ENCODE measurements around the gene SNCB.

DNA sequence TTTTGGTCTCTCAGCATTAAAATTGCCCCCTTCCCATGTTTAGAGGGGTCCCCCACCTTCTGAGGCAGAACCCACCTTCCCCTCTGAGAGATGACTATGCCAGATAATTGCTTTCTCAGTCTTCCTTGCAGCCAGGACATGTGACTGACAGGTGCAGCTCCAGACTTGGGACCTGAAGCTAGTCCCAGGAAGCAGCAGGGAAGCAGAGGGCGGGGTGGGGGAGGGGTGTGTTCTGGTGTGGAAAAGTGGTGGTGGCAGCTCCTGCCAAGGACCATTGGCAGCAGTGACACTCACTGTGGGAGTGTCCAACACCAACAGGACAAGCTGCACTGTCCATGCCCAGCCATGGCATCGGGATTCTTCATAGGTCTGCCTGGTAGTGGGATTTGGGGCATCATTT is 2.4 kb upstream of the SNCB start:
- TF ChIP-seq, protein P1, sequence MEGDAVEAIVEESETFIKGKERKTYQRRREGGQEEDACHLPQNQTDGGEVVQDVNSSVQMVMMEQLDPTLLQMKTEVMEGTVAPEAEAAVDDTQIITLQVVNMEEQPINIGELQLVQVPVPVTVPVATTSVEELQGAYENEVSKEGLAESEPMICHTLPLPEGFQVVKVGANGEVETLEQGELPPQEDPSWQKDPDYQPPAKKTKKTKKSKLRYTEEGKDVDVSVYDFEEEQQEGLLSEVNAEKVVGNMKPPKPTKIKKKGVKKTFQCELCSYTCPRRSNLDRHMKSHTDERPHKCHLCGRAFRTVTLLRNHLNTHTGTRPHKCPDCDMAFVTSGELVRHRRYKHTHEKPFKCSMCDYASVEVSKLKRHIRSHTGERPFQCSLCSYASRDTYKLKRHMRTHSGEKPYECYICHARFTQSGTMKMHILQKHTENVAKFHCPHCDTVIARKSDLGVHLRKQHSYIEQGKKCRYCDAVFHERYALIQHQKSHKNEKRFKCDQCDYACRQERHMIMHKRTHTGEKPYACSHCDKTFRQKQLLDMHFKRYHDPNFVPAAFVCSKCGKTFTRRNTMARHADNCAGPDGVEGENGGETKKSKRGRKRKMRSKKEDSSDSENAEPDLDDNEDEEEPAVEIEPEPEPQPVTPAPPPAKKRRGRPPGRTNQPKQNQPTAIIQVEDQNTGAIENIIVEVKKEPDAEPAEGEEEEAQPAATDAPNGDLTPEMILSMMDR (IDR thresholded peaks at IDR 0.05), result no peak
- TF ChIP-seq, protein P2, sequence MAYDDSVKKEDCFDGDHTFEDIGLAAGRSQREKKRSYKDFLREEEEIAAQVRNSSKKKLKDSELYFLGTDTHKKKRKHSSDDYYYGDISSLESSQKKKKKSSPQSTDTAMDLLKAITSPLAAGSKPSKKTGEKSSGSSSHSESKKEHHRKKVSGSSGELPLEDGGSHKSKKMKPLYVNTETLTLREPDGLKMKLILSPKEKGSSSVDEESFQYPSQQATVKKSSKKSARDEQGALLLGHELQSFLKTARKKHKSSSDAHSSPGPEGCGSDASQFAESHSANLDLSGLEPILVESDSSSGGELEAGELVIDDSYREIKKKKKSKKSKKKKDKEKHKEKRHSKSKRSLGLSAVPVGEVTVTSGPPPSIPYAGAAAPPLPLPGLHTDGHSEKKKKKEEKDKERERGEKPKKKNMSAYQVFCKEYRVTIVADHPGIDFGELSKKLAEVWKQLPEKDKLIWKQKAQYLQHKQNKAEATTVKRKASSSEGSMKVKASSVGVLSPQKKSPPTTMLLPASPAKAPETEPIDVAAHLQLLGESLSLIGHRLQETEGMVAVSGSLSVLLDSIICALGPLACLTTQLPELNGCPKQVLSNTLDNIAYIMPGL (CRISPR knock-in tag; IDR thresholded peaks at IDR 0.05), result no peak
- TF ChIP-seq ZNF121 (CRISPR knock-in tag; IDR thresholded peaks at IDR 0.05) (no peak), JAZF1 (CRISPR knock-in tag; IDR thresholded peaks at IDR 0.05) (no peak)
- TF ChIP-seq, protein P3, sequence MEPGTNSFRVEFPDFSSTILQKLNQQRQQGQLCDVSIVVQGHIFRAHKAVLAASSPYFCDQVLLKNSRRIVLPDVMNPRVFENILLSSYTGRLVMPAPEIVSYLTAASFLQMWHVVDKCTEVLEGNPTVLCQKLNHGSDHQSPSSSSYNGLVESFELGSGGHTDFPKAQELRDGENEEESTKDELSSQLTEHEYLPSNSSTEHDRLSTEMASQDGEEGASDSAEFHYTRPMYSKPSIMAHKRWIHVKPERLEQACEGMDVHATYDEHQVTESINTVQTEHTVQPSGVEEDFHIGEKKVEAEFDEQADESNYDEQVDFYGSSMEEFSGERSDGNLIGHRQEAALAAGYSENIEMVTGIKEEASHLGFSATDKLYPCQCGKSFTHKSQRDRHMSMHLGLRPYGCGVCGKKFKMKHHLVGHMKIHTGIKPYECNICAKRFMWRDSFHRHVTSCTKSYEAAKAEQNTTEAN (CRISPR knock-in tag; IDR thresholded peaks at IDR 0.05), result no peak
- TF ChIP-seq, protein P4, sequence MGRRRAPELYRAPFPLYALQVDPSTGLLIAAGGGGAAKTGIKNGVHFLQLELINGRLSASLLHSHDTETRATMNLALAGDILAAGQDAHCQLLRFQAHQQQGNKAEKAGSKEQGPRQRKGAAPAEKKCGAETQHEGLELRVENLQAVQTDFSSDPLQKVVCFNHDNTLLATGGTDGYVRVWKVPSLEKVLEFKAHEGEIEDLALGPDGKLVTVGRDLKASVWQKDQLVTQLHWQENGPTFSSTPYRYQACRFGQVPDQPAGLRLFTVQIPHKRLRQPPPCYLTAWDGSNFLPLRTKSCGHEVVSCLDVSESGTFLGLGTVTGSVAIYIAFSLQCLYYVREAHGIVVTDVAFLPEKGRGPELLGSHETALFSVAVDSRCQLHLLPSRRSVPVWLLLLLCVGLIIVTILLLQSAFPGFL (CRISPR knock-in tag; IDR thresholded peaks at IDR 0.05; ENCODE audit: borderline replicate concordance), result no peak
